ENCODE results near the gene TMEM45A.
"Not testable (repeated sequence)": the region's sequence is repeated elsewhere in the genome, so short reads cannot be mapped to it uniquely, and the experiment has no call there.

The TMEM45A gene

DNA sequence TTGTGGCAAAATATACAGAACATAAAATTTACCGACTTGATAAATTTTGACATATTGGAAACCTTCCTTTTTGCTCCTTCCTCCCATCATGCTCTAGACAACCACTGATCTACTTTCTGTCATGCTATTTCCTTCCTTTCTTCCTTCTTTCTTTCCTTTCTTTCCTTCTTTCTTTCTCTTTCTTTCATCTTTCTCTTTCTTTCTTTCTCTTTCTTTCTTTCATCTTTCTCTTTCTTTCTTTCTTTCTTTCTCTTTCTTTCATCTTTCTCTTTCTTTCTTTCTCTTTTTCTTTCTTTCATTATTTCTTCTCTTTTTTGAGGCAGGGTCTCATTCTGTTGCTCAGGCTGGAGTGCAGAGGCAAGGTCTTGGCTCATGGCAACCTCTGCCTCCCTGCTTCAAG lies 8.9 kb upstream of the TMEM45A start:
- no peak for DNase-seq (ENCODE audit: low read depth in 3 of 3)

DNA sequence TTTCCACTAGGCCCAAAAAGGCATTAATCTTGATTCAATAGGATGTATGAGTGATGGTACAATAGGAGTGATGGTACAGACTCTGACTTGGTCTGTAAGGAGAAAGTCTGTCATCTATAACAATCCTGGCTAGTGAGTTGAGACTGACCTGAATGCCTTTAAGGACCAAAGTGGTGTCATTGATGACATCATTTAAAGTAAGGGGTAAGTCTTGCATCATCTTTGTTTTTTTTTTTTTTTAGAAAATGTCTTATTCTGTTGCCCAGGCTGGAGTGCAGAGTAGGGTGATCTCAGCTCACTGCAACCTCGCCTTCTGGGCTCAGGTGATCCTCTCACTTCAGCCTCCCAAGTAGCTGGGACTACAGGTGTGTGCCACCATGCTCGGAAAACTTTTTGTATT lies 5.6 kb upstream of the TMEM45A start:
- no peak for DNase-seq (ENCODE audit: low read depth in 3 of 3)

DNA sequence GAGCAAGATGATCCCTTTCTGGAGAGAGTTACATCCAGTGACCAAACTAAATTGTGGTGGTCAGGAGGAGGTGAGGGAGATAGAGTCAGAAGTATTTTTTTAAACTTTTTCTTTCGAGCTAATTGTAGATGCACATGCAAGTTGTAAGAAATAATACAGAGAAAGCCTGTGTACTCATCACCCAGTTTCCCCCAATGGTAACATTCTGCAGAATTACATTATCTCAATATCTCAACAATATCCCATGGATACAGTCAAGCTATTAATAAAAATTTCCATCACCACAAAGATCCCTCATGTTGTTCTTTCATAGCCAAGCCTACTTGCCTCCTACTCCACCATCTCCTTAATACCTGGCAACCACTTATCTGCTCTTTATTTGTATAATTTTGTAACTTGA lies 3.3 kb upstream of the TMEM45A start:
- no peak for DNase-seq (ENCODE audit: low read depth in 3 of 3)

DNA sequence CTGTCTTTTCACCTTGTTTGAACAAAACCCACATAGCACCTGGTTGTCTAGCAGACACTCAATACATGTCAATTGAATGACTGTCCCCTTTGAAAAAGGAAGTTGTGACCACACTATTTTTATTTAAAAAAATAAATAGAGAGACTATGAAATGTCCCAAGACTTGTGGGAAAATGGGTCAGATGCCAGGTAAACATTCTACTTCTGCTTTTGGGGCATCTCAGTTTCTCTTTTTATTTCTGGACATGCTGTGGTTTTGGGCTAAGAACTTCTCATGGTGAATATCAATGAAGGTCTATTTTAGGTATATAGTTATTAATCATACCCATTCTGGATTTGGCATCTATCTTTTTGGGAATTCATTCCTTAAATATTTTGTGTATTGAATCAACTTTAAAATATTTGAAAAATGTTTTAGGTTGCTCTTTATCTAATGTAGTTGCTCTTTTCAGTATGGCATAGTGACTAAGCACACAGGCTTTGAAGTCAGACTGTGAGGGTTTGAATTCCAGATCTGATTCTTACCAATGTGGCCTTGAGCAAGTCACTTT lies 4.4 kb downstream of the TMEM45A start:
- no peak for DNase-seq (ENCODE audit: low read depth in 3 of 3)

DNA sequence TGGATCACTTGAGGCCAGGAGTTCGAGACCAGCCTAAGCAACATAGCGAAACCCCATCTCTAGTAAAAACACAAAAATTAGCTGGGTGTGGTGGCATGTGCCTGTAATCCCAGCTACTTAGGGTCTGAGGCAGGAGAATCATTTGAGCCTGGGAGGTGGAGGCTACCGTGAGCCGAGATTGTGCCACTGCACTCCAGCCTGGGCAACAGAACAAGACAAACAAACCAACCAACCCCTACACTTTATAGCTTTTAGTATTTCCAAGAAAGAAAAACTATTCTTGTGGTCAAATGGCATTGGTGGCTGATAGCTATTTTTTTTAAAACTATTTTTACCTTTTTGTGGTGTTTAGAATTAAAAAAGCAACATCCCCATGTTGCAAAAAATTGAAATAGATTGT lies 7.2 kb downstream of the TMEM45A start:
- DNase-seq (ENCODE audit: low read depth in 3 of 3) = no peak

DNA sequence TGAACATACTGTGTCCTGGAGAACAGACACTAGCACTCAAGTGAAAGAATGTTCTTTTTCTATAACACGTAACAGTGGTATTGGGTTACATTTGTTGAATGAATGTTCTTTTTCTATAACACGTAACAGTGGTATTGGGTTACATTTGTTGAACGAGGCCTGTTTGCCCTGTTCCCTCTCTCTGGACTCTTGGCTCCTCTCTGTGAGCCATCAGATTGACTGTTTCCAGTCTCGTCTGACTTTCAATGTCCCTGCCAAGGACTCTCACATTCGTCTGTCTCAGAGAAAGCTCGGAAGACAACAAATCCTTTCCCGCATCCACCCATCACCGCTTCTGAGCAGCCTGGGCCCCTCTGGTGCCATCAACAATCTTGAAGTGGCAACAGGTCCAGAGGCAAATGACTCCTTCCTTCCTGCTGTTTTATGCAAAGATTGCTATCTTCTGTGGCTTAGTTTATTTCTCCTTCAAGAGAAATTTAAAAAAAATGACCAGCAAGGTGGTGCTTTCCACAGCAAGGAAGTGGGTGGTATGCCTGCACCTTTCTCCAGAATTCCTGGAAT lies 8.0 kb downstream of the TMEM45A start:
- DNase-seq (ENCODE audit: low read depth in 3 of 3) = no peak

DNA sequence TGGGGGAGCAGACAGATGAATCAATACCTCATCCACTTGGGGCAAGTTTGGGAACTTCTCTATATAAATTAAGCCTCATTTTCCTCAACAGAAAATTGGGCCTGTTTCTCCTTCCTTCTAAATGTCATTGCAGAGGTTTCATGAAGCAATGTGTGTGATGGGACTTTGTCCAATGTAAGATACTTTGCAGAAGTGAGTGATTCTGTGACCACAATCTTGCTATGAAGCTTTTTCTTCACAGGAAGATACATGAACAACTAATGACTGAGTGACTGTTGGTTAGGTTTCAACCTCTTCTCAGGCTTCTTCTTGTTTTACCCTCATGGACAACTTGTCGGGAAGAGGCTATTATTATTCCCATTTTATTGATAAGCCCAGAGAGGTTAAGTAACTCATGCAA lies 11.0 kb downstream of the TMEM45A start:
- DNase-seq (ENCODE audit: low read depth in 3 of 3) = no peak

DNA sequence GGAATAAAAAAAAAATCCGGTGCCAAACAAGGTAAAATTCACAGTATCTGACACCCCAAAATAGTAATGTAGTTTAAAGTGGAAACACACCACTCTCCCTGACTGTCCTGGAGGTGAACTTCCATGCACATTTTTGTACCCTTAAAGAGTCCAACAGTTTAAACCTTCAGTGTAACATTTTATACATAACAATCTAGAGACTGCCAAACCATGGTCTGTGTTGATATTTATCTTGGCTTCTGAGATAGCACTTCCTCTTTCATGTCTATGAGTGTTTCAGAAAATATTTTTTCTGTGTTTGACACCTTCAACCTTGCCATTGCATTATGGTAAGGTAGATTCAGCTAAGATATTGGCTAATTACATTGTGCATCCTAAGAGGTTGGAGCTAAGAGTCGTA lies 13.9 kb downstream of the TMEM45A start:
- no peak for DNase-seq (ENCODE audit: low read depth in 3 of 3)

DNA sequence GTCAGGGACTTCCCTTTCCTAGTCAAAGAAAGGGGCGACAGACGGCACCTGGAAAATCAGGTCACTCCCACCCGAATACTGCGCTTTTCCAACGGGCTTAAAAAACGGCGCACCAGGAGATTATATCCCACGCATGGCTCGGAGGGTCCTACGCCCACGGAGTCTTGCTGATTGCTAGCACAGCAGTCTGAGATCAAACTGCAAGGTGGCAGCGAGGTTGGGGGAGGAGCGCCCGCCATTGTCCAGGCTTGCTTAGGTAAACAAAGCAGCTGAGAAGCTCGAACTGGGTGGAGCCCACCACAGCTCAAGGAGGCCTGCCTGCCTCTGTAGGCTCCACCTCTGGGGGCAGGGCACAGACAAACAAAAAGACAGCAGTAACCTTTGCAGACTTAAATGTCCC lies 17.4 kb downstream of the TMEM45A start:
- not testable (repeated sequence) for DNase-seq (ENCODE audit: low read depth in 3 of 3)

DNA sequence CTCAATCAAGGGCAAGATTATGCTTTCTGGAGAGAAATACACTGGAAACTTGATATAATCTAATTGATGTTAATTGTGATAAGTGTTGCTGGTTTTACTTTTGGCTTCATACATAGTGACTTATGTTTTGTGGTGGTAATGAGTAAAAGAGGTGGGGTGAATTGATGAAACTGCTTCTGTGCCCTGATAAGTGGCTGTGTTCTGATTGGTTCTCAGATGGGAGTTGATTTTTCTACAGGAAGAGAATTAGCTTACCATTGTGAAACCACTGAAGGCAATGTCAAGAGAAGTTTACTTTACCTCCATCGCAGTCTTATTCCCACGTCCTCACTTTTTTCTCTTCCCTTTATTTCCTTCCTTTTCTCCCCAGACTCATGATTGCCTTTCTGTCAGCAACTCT lies 23.8 kb downstream of the TMEM45A start:
- no peak for DNase-seq (ENCODE audit: low read depth in 3 of 3)

DNA sequence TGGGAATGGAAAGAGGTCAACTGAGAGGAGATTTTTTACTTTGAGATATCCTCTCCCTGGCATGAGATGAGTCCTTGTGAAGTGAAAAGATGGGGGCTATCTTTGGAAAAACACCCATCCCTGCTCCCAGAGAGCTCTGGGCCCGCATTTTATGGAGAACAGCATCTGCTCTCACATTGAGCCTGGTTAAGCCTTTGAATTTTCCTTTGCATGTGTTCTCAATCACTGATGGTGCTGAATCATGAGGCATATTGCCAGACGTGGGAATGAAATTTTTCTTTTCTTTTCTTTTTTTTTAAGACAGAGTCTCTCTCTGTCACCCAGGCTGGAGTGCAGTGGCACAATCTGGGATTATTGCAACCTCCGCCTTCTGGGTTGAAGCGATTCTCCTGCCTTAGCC lies 24.4 kb downstream of the TMEM45A start:
- no peak for DNase-seq (ENCODE audit: low read depth in 3 of 3)

DNA sequence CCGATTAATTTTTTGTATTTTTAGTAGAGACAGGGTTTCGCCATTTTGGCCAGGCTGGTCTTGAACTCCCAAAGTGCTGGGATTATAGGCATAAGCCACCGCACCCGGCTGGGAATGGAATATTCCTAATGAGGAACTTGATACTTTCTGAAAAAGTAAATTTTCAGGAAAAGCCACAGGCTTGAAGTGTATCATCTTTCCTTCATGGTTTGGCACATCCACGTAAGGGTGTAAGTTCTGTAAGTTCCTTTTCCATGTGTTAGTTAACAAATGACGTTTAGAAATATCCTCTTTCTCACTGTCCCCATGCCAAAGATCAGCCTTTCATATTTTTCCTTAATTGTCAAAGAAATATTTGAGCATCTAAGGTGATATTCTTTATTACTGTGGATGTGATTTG lies 24.9 kb downstream of the TMEM45A start:
- no peak for DNase-seq (ENCODE audit: low read depth in 3 of 3)

DNA sequence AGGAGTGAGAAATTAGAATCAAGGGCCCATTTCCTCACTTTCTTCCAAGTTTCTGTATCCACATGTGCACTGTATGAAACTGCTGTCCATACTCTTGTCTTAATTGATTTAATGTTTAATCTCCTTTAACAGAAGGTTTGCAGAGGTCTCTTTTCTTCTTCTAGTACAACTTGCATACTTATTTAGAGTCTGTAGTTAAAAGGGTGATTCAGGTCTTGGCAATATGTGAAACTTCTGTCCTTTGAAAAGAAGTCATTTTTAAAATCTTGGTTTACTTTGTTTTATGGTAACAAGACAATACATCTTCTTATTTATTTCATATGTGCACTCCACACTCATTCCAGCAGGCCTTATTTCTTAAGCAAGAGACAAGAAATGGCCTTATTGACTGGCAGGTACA lies 25.8 kb downstream of the TMEM45A start:
- DNase-seq (ENCODE audit: low read depth in 3 of 3) = no peak

DNA sequence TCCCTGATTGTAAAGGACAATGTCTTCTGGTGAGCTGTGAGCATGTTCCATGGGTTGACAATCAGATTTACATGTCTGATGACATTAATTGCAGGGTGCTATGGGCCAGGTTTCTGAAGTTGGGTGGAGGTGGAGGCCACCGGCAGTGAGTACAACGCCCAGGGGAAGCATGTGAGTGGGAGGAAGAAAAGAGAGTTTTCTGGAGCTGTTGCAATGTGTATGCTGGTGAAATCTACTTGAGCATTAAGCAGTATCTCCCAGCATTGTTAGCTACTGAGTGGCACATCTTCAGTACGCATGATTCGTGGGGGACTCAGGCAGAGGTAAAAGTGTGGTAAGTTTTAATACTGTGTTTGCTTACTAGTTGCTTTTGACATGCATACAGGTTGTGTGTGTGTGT lies 26.6 kb downstream of the TMEM45A start:
- DNase-seq (ENCODE audit: low read depth in 3 of 3) = no peak

DNA sequence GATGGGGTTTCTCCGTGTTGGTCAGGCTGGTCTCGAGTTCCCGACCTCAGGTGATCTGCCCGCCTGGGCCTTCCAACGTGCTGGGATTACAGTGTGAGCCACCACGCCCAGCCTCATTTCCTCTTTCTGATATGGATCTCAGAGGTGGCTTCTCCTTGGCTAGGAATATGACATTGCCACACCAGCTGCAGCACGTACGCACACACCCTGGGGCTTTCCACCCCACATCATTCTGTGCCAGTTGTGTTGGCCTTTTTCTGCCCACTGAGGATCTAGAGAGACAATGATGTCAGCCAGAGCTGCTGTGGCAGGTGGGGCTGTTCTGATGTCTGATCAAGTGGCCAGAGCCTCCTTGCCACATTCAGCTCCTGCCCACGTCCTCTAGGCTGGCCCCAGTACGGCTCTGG lies 29.0 kb downstream of the TMEM45A start:
- no peak for DNase-seq (ENCODE audit: low read depth in 3 of 3)

DNA sequence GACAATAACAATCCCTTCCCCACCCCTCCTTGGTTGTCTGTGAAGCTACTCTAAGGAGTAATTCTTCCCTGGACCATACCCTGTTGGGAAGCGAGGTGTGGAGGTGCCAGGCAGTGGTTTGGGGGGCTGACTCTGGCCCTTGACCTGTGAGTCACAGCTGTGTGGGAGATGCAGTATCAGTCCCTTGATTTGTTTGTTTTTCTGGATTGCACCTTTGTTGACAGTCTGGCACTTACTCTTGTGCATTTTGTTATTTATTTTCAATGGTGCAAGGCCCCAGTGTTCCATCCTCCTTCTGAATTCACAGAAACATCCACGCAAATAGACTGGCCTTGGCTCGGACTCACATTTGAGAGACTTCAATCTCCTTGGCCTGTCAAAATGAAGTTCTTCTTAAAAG lies 29.7 kb downstream of the TMEM45A start:
- DNase-seq (ENCODE audit: low read depth in 3 of 3) = no peak

DNA sequence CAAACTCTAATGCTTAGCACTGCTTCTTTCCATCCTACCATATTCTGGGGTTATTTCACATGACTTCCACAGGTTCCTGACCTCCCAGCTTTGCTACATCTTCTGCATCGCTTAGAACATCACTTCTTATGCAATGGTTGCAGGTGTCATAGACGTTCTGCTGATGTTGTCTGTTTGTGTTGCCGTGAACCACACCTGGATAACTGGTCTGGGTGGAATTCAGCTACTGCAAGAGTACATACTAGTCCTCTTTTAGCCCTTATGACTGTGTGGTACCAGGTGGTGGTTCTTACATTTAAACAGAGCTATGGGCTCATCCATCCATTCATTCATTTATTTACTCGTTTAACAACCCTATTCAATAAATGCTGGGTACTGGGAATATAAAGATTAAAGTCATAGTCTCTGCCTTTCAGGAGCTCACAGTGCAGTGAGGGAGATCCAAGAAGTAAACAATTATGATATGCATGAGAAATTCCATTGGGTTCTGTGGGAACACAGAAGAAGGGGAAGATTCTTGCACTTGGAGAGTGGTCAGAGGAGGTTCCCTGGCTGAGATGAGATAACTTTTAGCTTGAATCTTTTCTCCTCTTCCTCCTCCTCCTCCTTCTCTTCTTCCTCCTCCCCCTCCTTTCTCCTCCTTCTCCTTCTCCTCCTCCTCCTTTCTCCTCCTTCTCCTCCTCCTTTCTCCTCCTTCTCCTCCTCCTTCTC lies 30.8 kb downstream of the TMEM45A start:
- DNase-seq (ENCODE audit: low read depth in 3 of 3) = no peak

DNA sequence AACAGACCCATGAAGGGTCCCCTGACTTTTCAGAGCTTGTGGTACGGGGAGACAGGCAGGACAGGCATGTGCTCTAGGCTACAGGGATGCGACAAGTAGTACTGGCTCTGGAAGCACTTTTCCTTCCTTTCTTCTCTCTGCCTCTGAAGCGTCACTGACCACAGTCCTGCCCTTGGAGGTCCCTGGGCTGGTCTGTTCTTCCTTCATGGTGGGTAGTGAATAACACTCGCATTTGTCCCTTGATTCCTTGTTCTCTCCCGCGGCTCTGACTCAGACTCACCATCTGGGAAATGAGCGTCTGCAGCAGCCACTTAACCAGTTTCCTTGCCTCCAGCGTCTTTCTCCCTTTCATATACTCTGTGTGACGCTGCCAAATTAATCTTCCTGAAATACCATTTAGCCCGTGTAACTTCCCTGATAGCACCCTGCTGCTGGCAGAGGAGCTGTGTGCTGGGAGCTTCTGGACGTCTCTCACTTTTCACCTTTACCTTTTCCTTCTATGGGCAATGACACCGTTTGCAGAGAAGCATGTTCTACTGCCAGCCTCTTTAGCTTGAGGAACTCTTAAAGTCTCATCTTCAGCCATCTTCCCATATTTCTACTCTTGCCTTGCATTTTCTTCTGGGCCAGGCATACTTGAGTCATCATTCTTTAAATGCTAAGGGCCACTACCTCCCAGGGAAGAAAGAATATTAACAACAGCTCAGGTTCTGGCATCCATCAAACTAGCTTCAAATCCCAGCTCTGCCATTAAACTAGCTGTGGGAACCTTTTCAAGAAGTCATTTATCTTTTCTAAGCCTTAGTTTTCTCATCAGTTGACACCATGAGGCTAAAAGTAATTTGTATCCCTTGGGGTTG lies 33.6 kb downstream of the TMEM45A start:
- DNase-seq (ENCODE audit: low read depth in 3 of 3) = no peak

DNA sequence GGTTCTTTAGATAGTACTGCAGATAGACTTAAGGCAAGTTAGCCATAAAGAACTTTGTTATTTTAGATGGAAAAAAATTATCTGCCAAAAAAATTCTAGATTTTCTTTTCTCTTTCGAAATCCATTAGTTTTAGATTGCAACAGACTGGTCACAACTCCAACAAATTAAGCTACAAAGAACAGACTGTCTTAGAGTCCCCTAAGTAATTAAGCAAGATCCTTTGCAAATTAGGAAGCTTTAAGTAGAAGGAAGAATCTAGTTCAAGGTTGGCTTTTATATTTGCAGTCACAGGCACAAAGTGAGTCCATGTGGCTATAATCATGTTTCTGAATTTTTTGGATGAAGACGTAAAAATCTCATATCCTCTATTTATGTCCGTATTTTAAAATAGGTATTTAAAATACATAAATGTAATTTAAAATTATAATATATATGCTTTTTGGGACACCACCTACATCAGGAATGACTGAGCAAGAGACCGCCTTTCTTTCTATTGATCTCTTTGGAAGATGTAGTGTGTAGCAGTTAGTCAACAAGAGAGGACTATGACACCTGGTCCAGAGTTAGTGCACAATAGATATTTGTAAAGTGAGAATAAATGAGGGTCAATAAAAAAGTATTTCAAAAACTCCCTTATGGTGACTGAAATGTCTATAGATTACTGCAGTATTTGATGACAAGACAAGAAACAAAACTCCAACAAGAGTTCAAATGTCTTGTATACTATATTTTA lies 34.4 kb downstream of the TMEM45A start:
- DNase-seq (ENCODE audit: low read depth in 3 of 3) = no peak

DNA sequence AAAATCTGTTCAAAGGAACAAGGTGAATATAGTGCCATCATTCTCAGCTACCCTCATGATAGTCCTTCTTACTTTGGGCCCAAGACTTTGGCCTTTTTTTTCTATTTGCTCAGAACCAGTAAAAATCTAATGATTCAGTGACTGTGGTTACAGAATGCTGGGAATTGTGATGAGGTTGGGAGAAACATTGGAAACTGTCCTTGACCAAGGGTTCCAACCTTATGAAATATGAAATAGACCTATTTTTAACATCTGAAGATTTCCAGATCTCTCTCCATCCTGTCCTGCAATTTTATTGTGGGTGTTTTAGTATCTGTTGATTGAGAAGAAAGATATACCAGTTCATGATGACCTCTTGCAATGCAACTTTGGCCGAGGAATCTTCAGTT lies 34.9 kb downstream of the TMEM45A start:
- no peak for DNase-seq (ENCODE audit: low read depth in 3 of 3)

DNA sequence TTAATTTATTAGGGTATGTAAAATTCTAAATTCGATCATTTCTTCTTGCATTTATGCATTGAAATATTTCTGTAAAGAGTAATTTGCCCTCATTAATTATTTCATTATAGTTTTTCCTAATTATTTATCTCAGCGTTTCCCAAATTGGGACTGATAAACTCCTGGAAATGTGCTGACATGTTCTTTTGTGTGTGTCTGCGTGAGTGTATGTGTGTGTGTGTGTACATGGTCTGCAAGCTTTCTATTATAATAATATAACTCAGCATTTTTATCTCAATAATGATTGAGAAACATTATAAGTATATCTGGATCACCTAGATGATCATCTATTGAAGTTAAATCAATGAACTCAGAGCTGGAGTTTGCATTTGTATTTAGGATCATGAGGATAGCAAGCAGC lies 38.7 kb downstream of the TMEM45A start:
- no peak for DNase-seq (ENCODE audit: low read depth in 3 of 3)

DNA sequence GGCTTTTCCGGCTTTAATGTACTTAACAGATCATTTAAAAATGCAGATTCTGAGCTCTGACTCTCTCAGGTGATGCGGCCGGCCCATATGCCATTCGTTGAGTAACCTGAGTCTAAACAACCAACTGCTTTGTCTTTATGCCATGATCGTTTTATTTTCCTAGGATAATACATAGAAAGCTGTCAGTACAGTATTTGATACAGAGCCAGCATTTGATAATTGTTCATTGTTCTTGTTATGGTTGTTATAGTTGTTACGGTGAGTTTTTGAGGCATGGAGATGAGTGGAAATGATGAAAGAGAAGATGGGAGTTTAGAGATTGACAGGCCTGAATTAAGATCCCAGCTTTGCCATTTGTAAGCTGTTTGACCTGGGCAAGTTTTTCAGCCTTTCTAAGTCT lies 40.0 kb downstream of the TMEM45A start:
- DNase-seq (ENCODE audit: low read depth in 3 of 3) = no peak

Data from stimulated activated CD4-positive, alpha-beta T cell treated with anti-CD3 and anti-CD28 coated beads, TNF-alpha, amount 100 ng/mL, for 48 hours (primary cell).